WTC11 (cell line): ENCODE data around the gene GATA3. TPM values are rescaled to one million over a fixed set of nuclear protein-coding genes. Genes with fewer than 3 reads are reported as not detected.

Source experiments
- ATAC-seq: fragments of 200-7000 bp; cut with Tn5 transposase; 2 replicates; pipeline ENCODE4 v1.10.0; 2021; ENCODE audit warnings: mild to moderate bottlenecking, moderate library complexity
- CTCF ChIA-PET: fragments of 300-600 bp; sonication (Branson Sonifier 250); formaldehyde crosslinking; loops from one replicate; lab custom pipeline; 2021; ENCODE audit warnings: antibody characterized with exemption; lab: Charles Lee
- POLR2A ChIA-PET: fragments of 350-600 bp; sonication (Branson Sonifier 250); formaldehyde crosslinking; loops from one replicate; lab custom pipeline; 2021; ENCODE audit warnings: antibody characterized with exemption; lab: Charles Lee
- DNase-seq: peaks from one replicate; pipeline ENCODE4 v3.0.0; 2021; ENCODE audit warnings: low spot score
- H3K27ac Mint-ChIP-seq: 2 replicates; pipeline ENCODE4 v1.8.0; 2021; ENCODE audit warnings: mixed read lengths
- H3K27me3 Mint-ChIP-seq: 2 replicates; pipeline ENCODE4 v1.8.0; 2021; ENCODE audit warnings: low read depth, mild to moderate bottlenecking, moderate library complexity, mixed read lengths
- H3K36me3 Mint-ChIP-seq: 2 replicates; pipeline ENCODE4 v1.8.0; 2021; ENCODE audit warnings: mixed read lengths
- H3K4me1 Mint-ChIP-seq: 2 replicates; pipeline ENCODE4 v1.8.0; 2022; ENCODE audit warnings: mixed read lengths
- H3K4me3 Mint-ChIP-seq: 2 replicates; pipeline ENCODE4 v1.8.0; 2021; ENCODE audit warnings: mild to moderate bottlenecking, moderate library complexity, mixed read lengths
- H3K9me3 Mint-ChIP-seq: 2 replicates; pipeline ENCODE4 v1.8.0; 2021; ENCODE audit warnings: mixed read lengths
- CREB1 ChIP-seq: sonication (generic); formaldehyde crosslinking; IDR thresholded peaks from 2 replicates; pipeline ENCODE4 v1.8.0; 2023; ENCODE audit warnings: mild to moderate bottlenecking, missing genetic modification reagents
- CREM ChIP-seq: sonication (generic); formaldehyde crosslinking; IDR thresholded peaks from 2 replicates; pipeline ENCODE4 v1.8.1; 2022; ENCODE audit warnings: mild to moderate bottlenecking, missing genetic modification reagents, moderate library complexity
- E2F4 ChIP-seq: sonication (generic); formaldehyde crosslinking; IDR thresholded peaks from 2 replicates; pipeline ENCODE4 v1.8.1; 2022; ENCODE audit warnings: low read depth, mild to moderate bottlenecking, moderate library complexity, missing genetic modification reagents, borderline replicate concordance
- E2F5 ChIP-seq: sonication (generic); formaldehyde crosslinking; IDR thresholded peaks from 2 replicates; pipeline ENCODE4 v1.8.1; 2022; ENCODE audit warnings: mild to moderate bottlenecking, moderate library complexity, missing genetic modification reagents
- ERG ChIP-seq: fragments of 250-450 bp; sonication (Bioruptor Pico); IDR thresholded peaks from 2 replicates; pipeline ENCODE4 v1.8.0; 2021; ENCODE audit warnings: mild to moderate bottlenecking
- ETV6 ChIP-seq: sonication (generic); formaldehyde crosslinking; IDR thresholded peaks from 2 replicates; pipeline ENCODE4 v1.8.1; 2022; ENCODE audit warnings: mild to moderate bottlenecking, missing genetic modification reagents
- FOXP4 ChIP-seq: sonication (generic); formaldehyde crosslinking; IDR thresholded peaks from 2 replicates; pipeline ENCODE4 v1.8.0; 2022; ENCODE audit warnings: mild to moderate bottlenecking, missing genetic modification reagents
- HMGXB4 ChIP-seq: sonication (generic); formaldehyde crosslinking; IDR thresholded peaks from 2 replicates; pipeline ENCODE4 v1.8.1; 2023; ENCODE audit warnings: mild to moderate bottlenecking, moderate library complexity, missing genetic modification reagents
- KAT7 ChIP-seq: sonication (generic); formaldehyde crosslinking; IDR thresholded peaks from 2 replicates; pipeline ENCODE4 v1.8.1; 2023; ENCODE audit warnings: missing genetic modification reagents, mild to moderate bottlenecking, borderline replicate concordance
- MAX ChIP-seq: sonication (generic); formaldehyde crosslinking; IDR thresholded peaks from 2 replicates; pipeline ENCODE4 v1.8.0; 2022; ENCODE audit warnings: mild to moderate bottlenecking, missing genetic modification reagents
- MYBL2 ChIP-seq: sonication (generic); formaldehyde crosslinking; IDR thresholded peaks from 2 replicates; pipeline ENCODE4 v1.8.1; 2023; ENCODE audit warnings: mild to moderate bottlenecking, moderate library complexity, missing genetic modification reagents
- NR2C2 ChIP-seq: sonication (generic); formaldehyde crosslinking; IDR thresholded peaks from 2 replicates; pipeline ENCODE4 v1.8.0; 2022; ENCODE audit warnings: mild to moderate bottlenecking, missing genetic modification reagents
- OVOL2 ChIP-seq: fragments of 250-450 bp; sonication (Bioruptor Pico); IDR thresholded peaks from 2 replicates; pipeline ENCODE4 v1.9.0; 2021; ENCODE audit warnings: mild to moderate bottlenecking, borderline replicate concordance
- RORB ChIP-seq: fragments of 250-450 bp; sonication (Bioruptor Pico); IDR thresholded peaks from 2 replicates; pipeline ENCODE4 v1.9.0; 2021; ENCODE audit warnings: mild to moderate bottlenecking
- SOX15 ChIP-seq: fragments of 250-450 bp; sonication (Bioruptor Pico); IDR thresholded peaks from 2 replicates; pipeline ENCODE4 v1.9.0; 2021; ENCODE audit warnings: mild to moderate bottlenecking
- ZNF219 ChIP-seq: sonication (generic); formaldehyde crosslinking; IDR thresholded peaks from 2 replicates; pipeline ENCODE4 v1.8.0; 2023; ENCODE audit warnings: missing genetic modification reagents, mild to moderate bottlenecking, borderline replicate concordance
- total RNA-seq: library from RNA; stranded (reverse); gene quantifications from 3 replicates; pipeline ENCODE4 v1.2.3, GENCODE V29; 2021

Gene GATA3
- total RNA-seq, 1 experiment from 2014 or later, result 0.72 TPM

- TF ChIP-seq NR2C2 (no peak), CREM (CRISPR knock-in tag) (no peak), FOXP4 (CRISPR knock-in tag) (no peak)
Observed at GRCh38 chr10:8039321-8039881, 15.1 kb upstream of the GATA3 start (continued).

GRCh38 chr10:8040651-8041050, 13.8 kb upstream of the GATA3 start:
- peaks cover 2% of the 10 kb centered on the region; the same call in 1 of the 2 replicates for H3K36me3 Mint-ChIP-seq

GRCh38 chr10:8041284-8041991, 13.1 kb upstream of the GATA3 start:
- H3K4me3 Mint-ChIP-seq, result peak overlapping the region; percentile 16; the same call in 1 of the 2 replicates
- DNase-seq, result no peak
- ChIA-PET CTCF (interaction anchor here (0.7 kb wide), 1 partner anchor 169 kb away, joined by 3 read pairs; no protein-coding TSS in a partner anchor), POLR2A (no interaction called here)
- ATAC-seq, result no peak
- TF ChIP-seq MYBL2 (CRISPR knock-in tag) (no peak), NR2C2 (no peak), SOX15 (no peak), ETV6 (CRISPR knock-in tag) (no peak), E2F5 (no peak), MAX (CRISPR knock-in tag) (no peak), CREM (CRISPR knock-in tag) (no peak), KAT7 (CRISPR knock-in tag) (no peak), ZNF219 (CRISPR knock-in tag) (no peak), ERG (CRISPR knock-in tag) (no peak)
- H3K4me1 Mint-ChIP-seq, result peaks cover 70% of the 10 kb centered on the region
- H3K27ac Mint-ChIP-seq, result no peak overlapping the region
- no peaks in the 10 kb centered on the region for H3K9me3 Mint-ChIP-seq
- H3K27me3 Mint-ChIP-seq, result peaks cover 100% of the 10 kb centered on the region
- peaks cover 2% of the 10 kb centered on the region; the same call in 1 of the 2 replicates for H3K36me3 Mint-ChIP-seq

More at GRCh38 chr10:8040651-8041050, 13.8 kb upstream of the GATA3 start:
- TF ChIP-seq CREB1 (CRISPR knock-in tag), result no peak
- TF ChIP-seq HMGXB4 (CRISPR knock-in tag), result no peak
- no peak for TF ChIP-seq E2F4 (CRISPR knock-in tag)
- no peak for TF ChIP-seq OVOL2
- no peak for TF ChIP-seq RORB (CRISPR knock-in tag)
- CTCF ChIA-PET, result interaction anchor here (0.5 kb wide), 1 partner anchor 168 kb away, joined by 3 read pairs; no protein-coding TSS in a partner anchor
- Mint-ChIP-seq H3K9me3 (no peaks in the 10 kb centered on the region), H3K27ac (no peak overlapping the region), H3K4me3 (no peak overlapping the region), H3K4me1 (peaks cover 65% of the 10 kb centered on the region), H3K27me3 (peaks cover 100% of the 10 kb centered on the region)
- POLR2A ChIA-PET, result no interaction called here
- ATAC-seq, result no peak
- no peak for DNase-seq
